GM12874 (cell line): ENCODE data around the gene CSNK1G3.

Experiments
- CTCF ChIP-seq: IDR thresholded peaks from 2 replicates; pipeline ENCODE4 v1.5.1; 2011; ENCODE audit warnings: low read depth, mild to moderate bottlenecking, control low read depth, low read length, moderate library complexity; ENCODE audit not compliant: insufficient read depth

The CSNK1G3 gene

GRCh38 chr5:123598028-123598689 is 86.2 kb downstream of the CSNK1G3 start:
- no peak for TF ChIP-seq CTCF

GRCh38 chr5:123599171-123599570 is 87.2 kb downstream of the CSNK1G3 start:
- no peak for TF ChIP-seq CTCF

- TF ChIP-seq CTCF = no peak
Measured at GRCh38 chr5:123601610-123602009, 89.6 kb downstream of the CSNK1G3 start.

GRCh38 chr5:123605822-123606221 is 93.8 kb downstream of the CSNK1G3 start:
- no peak for TF ChIP-seq CTCF

- TF ChIP-seq CTCF = no peak
Measured at GRCh38 chr5:123610209-123610608, 98.2 kb downstream of the CSNK1G3 start.

DNA sequence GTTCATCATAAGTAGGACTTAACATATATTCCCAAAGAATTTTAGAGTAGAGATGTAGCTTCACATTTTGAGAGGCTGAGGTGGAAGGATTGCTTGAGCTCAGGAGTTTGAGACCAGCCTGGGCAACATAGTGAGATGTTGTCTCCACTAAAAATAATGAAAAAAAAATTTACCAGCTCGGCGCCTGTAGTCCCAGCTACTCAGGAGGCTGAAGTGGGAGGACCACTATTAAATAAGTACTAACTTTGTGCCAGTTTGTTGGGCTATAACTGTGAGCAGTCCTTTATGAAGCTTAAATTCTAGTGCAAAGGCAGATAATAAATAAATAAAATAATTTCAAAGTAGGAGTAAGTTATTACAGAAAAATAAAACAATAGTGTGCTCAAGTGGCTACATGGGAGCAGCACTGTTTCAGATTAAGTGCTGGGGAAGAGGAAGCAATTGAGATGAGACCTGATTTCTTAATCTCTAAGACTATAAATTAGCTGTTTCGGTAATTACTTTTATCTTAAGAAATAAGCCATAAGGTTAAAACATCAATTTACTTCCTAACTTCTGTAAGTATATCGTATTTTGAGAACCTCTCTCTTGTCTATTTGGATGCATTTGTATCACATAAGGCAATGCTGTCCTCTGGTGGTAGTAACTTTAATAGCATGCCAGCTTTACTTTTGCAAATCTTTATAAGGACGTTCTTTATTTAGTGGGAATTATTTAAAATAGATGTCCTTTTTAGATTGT is 98.9 kb downstream of the CSNK1G3 start:
- peak; percentile 71 for TF ChIP-seq CTCF

DNA sequence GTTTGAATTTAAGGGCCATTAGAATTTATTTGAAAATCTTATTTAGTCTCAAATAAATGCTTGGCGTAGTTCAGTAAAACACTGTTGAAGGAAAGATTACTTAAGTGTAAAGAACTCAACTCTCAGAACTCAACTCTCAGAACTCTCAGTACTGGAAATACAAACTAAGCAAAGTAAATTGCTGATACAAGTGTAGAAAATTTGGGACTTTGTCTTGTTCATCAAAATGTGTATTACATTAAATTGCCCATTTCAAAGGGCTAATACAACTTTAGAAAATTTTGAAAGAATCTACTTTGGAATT is 99.4 kb downstream of the CSNK1G3 start:
- no peak for TF ChIP-seq CTCF
